Neural crest cell (in vitro differentiated cells): Measurements from ENCODE around the gene RARG. TPM values are rescaled to one million over a fixed set of nuclear protein-coding genes. Genes with fewer than 3 reads are reported as not detected.

Source experiments
- DNase-seq: peaks from one replicate; pipeline ENCODE4 v3.0.0; 2021; ENCODE audit warnings: low read depth, mixed read lengths, low spot score
- H3K27ac Mint-ChIP-seq: one replicate; pipeline ENCODE4 v1.8.0; 2021; ENCODE audit warnings: mild to moderate bottlenecking, mixed read lengths; ENCODE audit not compliant: unreplicated experiment
- H3K27me3 Mint-ChIP-seq: 2 replicates; pipeline ENCODE4 v1.8.0; 2021; ENCODE audit warnings: low read depth, mild to moderate bottlenecking, mixed read lengths
- H3K36me3 Mint-ChIP-seq: 2 replicates; pipeline ENCODE4 v1.8.0; 2021; ENCODE audit warnings: low read depth, mild to moderate bottlenecking, mixed read lengths
- H3K4me1 Mint-ChIP-seq: 2 replicates; pipeline ENCODE4 v1.8.0; 2021; ENCODE audit warnings: mixed read lengths
- H3K4me3 Mint-ChIP-seq: one replicate; pipeline ENCODE4 v1.8.0; 2021; ENCODE audit warnings: mild to moderate bottlenecking, mixed read lengths
- H3K9me3 Mint-ChIP-seq: 2 replicates; pipeline ENCODE4 v1.8.0; 2021; ENCODE audit warnings: mixed read lengths
- CTCF ChIP-seq: fragments of 200-600 bp; sonication (generic); conservative IDR thresholded peaks from 2 replicates; pipeline ENCODE4 v1.5.0; 2021; ENCODE audit warnings: antibody characterized with exemption, mild to moderate bottlenecking
- long read RNA-seq: library from polyadenylated mRNA; unstranded; transcript quantifications from one replicate; pipeline ENCODE4 v2.0.0, GENCODE V29; 2020
- total RNA-seq: library from RNA; stranded (reverse); gene quantifications from 2 replicates; pipeline ENCODE4 v1.2.1, GENCODE V29; 2021

Gene RARG
- total RNA-seq = 5.4 and 5.9 TPM in 2 replicates
- long read RNA-seq = 0 reads

- no peak for TF ChIP-seq CTCF
- peaks cover 41% of the 10 kb centered on the region for H3K4me1 Mint-ChIP-seq
- no peaks in the 10 kb centered on the region for H3K9me3 Mint-ChIP-seq
- no peak within 1 kb of the TSS for H3K27ac Mint-ChIP-seq
- H3K4me3 Mint-ChIP-seq = peak within 1 kb of the TSS; percentile 75
- no peak for DNase-seq
- peaks cover 58% of the 10 kb centered on the region for H3K27me3 Mint-ChIP-seq
- no peaks in the 10 kb centered on the region for H3K36me3 Mint-ChIP-seq
Observed at GRCh38 chr12:53231921-53232645, at the start of gene RARG. Gene RARG (minus strand): TSS chr12:53232209. CDS start chr12:53227545, 4,664 bp downstream.

GRCh38 chr12:53279888-53280498 is 48.0 kb upstream of the RARG start:
- no peaks in the 10 kb centered on the region for H3K4me1 Mint-ChIP-seq
- no peaks in the 10 kb centered on the region for H3K9me3 Mint-ChIP-seq
- H3K36me3 Mint-ChIP-seq = peaks cover 11% of the 10 kb centered on the region
- TF ChIP-seq CTCF = no peak
- no peak for DNase-seq
- H3K27me3 Mint-ChIP-seq = no peaks in the 10 kb centered on the region
- peak overlapping the region; percentile 69 for H3K27ac Mint-ChIP-seq
- no peak overlapping the region for H3K4me3 Mint-ChIP-seq

- Mint-ChIP-seq H3K27me3 (no peaks in the 10 kb centered on the region), H3K36me3 (peaks cover 17% of the 10 kb centered on the region), H3K27ac (no peak overlapping the region), H3K9me3 (no peaks in the 10 kb centered on the region), H3K4me3 (no peak overlapping the region), H3K4me1 (no peaks in the 10 kb centered on the region)
- no peak for DNase-seq
- no peak for TF ChIP-seq CTCF
Observed at GRCh38 chr12:53279283-53279869, 47.4 kb upstream of the RARG start.

- no peak overlapping the region for H3K4me3 Mint-ChIP-seq
- H3K27me3 Mint-ChIP-seq = no peaks in the 10 kb centered on the region
- DNase-seq = no peak
- TF ChIP-seq CTCF = no peak
- no peaks in the 10 kb centered on the region for H3K9me3 Mint-ChIP-seq
- H3K27ac Mint-ChIP-seq = no peak overlapping the region
- no peaks in the 10 kb centered on the region for H3K4me1 Mint-ChIP-seq
- H3K36me3 Mint-ChIP-seq = peaks cover 17% of the 10 kb centered on the region
Observed at GRCh38 chr12:53277981-53278380, 46.0 kb upstream of the RARG start.

GRCh38 chr12:53276511-53276910 is 44.5 kb upstream of the RARG start:
- no peak for TF ChIP-seq CTCF
- H3K4me3 Mint-ChIP-seq = no peak overlapping the region
- no peak overlapping the region for H3K27ac Mint-ChIP-seq
- H3K36me3 Mint-ChIP-seq = peaks cover 19% of the 10 kb centered on the region
- no peaks in the 10 kb centered on the region for H3K9me3 Mint-ChIP-seq
- no peak for DNase-seq
- H3K27me3 Mint-ChIP-seq = no peaks in the 10 kb centered on the region
- peaks cover 5% of the 10 kb centered on the region for H3K4me1 Mint-ChIP-seq
